PC-9 (cell line): ENCODE measurements around the gene SPATS2L. TPM values are rescaled to one million over a fixed set of nuclear protein-coding genes. Genes with fewer than 3 reads are reported as not detected.

Experiments used
- BruUV-seq: library from RNA; stranded (reverse); fragments of 400-500 nt; replicated peaks from 2 replicates; lab custom pipeline; 2021; lab: Mats Ljungman, UMichigan
- CTCF ChIA-PET: fragments of 300-600 bp; sonication (Branson Sonifier 250); formaldehyde crosslinking; loops from one replicate; lab custom pipeline; 2022; ENCODE audit warnings: antibody characterized with exemption; lab: Charles Lee
- POLR2A ChIA-PET: fragments of 300-600 bp; sonication (Branson Sonifier 250); formaldehyde crosslinking; loops from one replicate; lab custom pipeline; 2022; ENCODE audit warnings: antibody characterized with exemption; ENCODE audit not compliant: unreplicated experiment; lab: Charles Lee
- DNase-seq, 2 experiments: peaks; one replicate each; pipeline versions ENCODE4 v3.0.0 to v3.0.0-alpha.2; 2015 to 2022; ENCODE audit warnings: mixed read lengths in 1 of 2
- H2AFZ ChIP-seq: fragments of 200-600 bp; sonication (generic); 2 replicates; pipeline ENCODE4 v1.8.1; 2017; ENCODE audit warnings: antibody characterized with exemption
- H3F3A ChIP-seq: fragments of 200-600 bp; sonication (generic); 2 replicates; pipeline ENCODE4 v1.8.1; 2017; ENCODE audit warnings: antibody characterized with exemption, mild to moderate bottlenecking, low read depth; ENCODE audit not compliant: insufficient read depth
- H3K27ac ChIP-seq: fragments of 200-600 bp; sonication (generic); 2 replicates; pipeline ENCODE4 v1.6.1; 2016; ENCODE audit warnings: mixed run types
- H3K27me3 ChIP-seq: fragments of 200-600 bp; sonication (generic); 2 replicates; pipeline ENCODE4 v1.6.1; 2016; ENCODE audit warnings: low read depth, mixed run types; ENCODE audit not compliant: insufficient read depth
- H3K36me3 ChIP-seq: fragments of 200-600 bp; sonication (generic); 2 replicates; pipeline ENCODE4 v1.6.1; 2016; ENCODE audit warnings: low read depth, mixed run types
- H3K4me1 ChIP-seq: fragments of 200-600 bp; sonication (generic); replicated peaks from 2 replicates; pipeline ENCODE4 v1.6.1; 2016; ENCODE audit warnings: mixed run types; ENCODE audit not compliant: insufficient read depth
- H3K4me2 ChIP-seq: fragments of 200-600 bp; sonication (generic); 2 replicates; pipeline ENCODE4 v1.6.1; 2017; ENCODE audit warnings: mixed run types
- H3K4me3 ChIP-seq: fragments of 200-600 bp; sonication (generic); 2 replicates; pipeline ENCODE4 v1.6.1; 2016; ENCODE audit warnings: mixed run types
- H3K79me2 ChIP-seq: fragments of 200-600 bp; sonication (generic); 2 replicates; pipeline ENCODE4 v1.6.1; 2017; ENCODE audit warnings: low read depth, mixed run types
- H3K9me2 ChIP-seq: fragments of 200-600 bp; sonication (generic); 2 replicates; pipeline ENCODE4 v1.8.1; 2017; ENCODE audit warnings: mild to moderate bottlenecking; ENCODE audit not compliant: insufficient read depth
- H3K9me3 ChIP-seq: fragments of 200-600 bp; sonication (generic); 2 replicates; pipeline ENCODE4 v1.8.1; 2016; ENCODE audit warnings: low read depth; ENCODE audit not compliant: insufficient read depth
- H4K20me1 ChIP-seq: fragments of 200-600 bp; sonication (generic); 2 replicates; pipeline ENCODE4 v1.8.1; 2017; ENCODE audit not compliant: insufficient read depth
- EZH2 ChIP-seq: fragments of 200-600 bp; sonication (generic); IDR thresholded peaks from 2 replicates; pipeline ENCODE4 v1.8.0; 2017; ENCODE audit warnings: antibody characterized with exemption, low read depth
- intact Hi-C: fragments of 100-400 bp; cut with micrococcal nuclease; formaldehyde crosslinking; loops from one replicate; pipeline ENCODE4 v1.10.0; 2022; ENCODE audit not compliant: unreplicated experiment
- total RNA-seq: library from RNA; stranded (reverse); gene quantifications from 2 replicates; pipeline ENCODE4 v1.2.3, GENCODE V29; 2021
- TF ChIP-seq, protein P1 (sequence below): fragments of 200-600 bp; sonication (generic); conservative IDR thresholded peaks from 2 replicates; pipeline ENCODE4 v1.6.1; 2017; ENCODE audit warnings: mixed run types, antibody characterized with exemption, mild to moderate bottlenecking, moderate library complexity

SPATS2L gene
- total RNA-seq, 1 experiment from 2014 or later = 199 TPM

DNA sequence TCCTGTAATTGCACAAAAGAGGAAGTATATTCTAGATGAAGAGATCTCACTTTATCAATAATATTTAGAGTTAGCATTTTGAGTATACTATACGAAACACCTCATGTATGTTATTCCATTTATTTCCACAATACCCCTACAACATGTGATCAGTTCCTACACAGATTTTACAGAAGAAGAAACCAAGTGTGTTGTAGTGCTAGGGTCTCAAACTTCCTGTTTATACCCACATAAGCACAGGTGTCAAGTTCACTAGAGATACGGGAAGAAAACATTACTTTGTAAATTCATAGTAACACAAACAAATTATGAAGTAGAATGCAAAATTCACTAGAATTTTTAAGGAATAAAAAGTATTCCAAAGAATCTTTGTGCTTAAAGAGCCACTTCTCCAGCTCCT is 157.0 kb downstream of the SPATS2L start:
- no peak overlapping the region for H3K4me3 ChIP-seq
- no peaks in the 10 kb centered on the region for H3F3A ChIP-seq
- no peaks in the 10 kb centered on the region for H4K20me1 ChIP-seq
- H3K27me3 ChIP-seq = no peaks in the 10 kb centered on the region
- TF ChIP-seq, protein P1, sequence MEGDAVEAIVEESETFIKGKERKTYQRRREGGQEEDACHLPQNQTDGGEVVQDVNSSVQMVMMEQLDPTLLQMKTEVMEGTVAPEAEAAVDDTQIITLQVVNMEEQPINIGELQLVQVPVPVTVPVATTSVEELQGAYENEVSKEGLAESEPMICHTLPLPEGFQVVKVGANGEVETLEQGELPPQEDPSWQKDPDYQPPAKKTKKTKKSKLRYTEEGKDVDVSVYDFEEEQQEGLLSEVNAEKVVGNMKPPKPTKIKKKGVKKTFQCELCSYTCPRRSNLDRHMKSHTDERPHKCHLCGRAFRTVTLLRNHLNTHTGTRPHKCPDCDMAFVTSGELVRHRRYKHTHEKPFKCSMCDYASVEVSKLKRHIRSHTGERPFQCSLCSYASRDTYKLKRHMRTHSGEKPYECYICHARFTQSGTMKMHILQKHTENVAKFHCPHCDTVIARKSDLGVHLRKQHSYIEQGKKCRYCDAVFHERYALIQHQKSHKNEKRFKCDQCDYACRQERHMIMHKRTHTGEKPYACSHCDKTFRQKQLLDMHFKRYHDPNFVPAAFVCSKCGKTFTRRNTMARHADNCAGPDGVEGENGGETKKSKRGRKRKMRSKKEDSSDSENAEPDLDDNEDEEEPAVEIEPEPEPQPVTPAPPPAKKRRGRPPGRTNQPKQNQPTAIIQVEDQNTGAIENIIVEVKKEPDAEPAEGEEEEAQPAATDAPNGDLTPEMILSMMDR = no peak
- TF ChIP-seq EZH2 = no peak
- H2AFZ ChIP-seq = no peak overlapping the region
- intact Hi-C loops = no loop called here
- no TSS peak for BruUV-seq
- H3K9me2 ChIP-seq = no peaks in the 10 kb centered on the region
- no peaks in the 10 kb centered on the region for H3K79me2 ChIP-seq
- H3K27ac ChIP-seq = no peak overlapping the region
- ChIA-PET POLR2A (no interaction called here), CTCF (no interaction called here)
- H3K4me1 ChIP-seq = no peaks in the 10 kb centered on the region
- H3K9me3 ChIP-seq = no peaks in the 10 kb centered on the region
- H3K4me2 ChIP-seq = no peak overlapping the region
- peaks cover 19% of the 10 kb centered on the region for H3K36me3 ChIP-seq
- no peak for DNase-seq

DNA sequence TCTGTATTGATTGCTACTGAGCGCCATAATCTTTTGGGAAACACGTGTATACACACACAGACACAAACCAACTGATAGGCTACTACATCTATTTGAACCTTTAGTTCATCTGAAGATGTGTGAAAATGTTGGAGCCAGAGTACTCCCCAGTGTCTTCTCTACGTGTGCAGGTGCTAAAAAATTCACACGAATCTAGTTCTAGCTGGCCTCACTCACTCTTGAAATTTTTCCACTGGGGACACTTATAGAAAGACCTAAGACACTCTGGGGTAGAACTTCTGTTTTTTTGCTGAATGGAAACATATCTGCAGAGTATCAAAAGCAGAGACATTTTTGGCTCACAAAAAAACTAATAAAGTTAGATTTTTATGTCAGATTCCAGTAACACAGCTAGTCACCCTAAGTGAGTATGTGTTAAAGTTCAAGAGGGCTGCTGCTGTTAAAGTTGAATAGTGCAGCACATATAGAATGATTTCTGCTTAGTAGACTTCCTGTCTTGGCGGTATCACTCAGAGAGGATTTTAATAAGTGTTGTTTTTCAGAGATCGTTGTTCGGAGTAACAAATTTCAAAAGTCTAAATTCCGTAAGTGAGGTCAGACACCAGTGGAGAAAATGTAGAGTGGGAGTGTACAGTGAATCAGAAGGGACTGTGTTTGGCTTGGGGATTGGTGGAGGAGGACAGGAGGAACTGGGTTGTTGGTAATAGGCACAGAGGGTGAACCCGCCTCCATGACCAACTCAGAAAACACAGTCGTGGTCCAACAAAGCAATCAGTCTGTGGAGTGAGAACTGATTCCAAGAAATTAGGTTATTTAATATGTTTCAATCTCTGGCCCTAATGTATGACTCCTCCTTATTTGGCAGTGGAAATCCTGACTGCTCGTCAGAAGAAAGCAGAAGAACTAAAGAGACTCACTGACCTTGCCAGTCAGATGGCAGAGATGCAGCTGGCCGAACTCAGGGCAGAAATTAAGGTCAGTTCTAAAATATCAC is 160.2 kb downstream of the SPATS2L start:
- ChIA-PET POLR2A (no interaction called here), CTCF (no interaction called here)
- no TSS peak for BruUV-seq
- Histone ChIP-seq H4K20me1 (no peaks in the 10 kb centered on the region), H2AFZ (no peak overlapping the region), H3F3A (no peaks in the 10 kb centered on the region), H3K27ac (no peak overlapping the region), H3K79me2 (no peaks in the 10 kb centered on the region), H3K4me1 (no peaks in the 10 kb centered on the region), H3K4me2 (no peak overlapping the region), H3K9me3 (no peaks in the 10 kb centered on the region), H3K4me3 (no peak overlapping the region), H3K36me3 (peaks cover 23% of the 10 kb centered on the region), H3K27me3 (no peaks in the 10 kb centered on the region), H3K9me2 (no peaks in the 10 kb centered on the region)
- TF ChIP-seq, protein P1 = no peak
- no peak for TF ChIP-seq EZH2
- intact Hi-C loops = no loop called here
- no peak for DNase-seq

DNA sequence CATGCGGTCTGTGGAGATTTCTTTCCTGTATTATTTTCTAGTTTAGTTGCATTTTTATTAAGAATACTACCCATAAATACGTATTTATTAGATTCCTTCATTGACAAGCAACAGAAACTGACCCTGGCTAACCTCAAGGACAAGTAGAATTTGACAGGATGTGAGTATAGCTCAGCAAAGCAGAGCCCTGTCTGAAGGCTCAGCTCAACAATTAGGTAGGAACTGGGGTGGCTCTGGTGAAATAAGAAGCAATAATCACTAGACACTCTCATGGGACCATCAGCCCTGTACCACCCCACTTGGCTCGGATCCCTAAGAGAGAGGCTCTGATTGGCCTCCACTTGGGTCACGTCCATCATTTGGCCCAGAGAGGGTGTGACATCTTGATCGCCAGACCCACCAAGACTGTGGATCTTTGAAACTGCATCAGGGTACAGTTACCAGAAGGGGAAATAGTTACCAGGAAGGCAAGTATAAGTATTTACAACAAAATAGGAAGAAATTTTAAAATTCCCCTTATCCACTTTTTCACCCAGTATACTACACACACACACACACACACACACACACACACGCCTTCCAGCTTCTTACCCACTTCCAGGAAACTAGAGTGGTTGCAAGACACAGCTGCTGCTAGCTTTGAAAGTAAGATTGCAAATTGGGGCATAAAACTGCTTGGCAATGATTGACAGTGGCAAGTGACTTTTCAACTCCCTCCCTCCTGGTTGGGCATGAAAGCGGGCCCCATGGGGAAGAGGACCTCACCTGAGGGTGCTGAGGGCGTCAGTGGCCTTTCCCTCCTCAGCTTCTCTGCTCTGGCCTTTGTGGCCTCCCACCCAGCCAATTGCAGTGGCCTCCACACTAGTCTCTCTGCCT is 161.6 kb downstream of the SPATS2L start:
- no TSS peak for BruUV-seq

More for the DNA sequence above, 161.6 kb downstream of the SPATS2L start:
- H3K36me3 ChIP-seq = peaks cover 17% of the 10 kb centered on the region
- H3F3A ChIP-seq = no peaks in the 10 kb centered on the region
- no peak overlapping the region for H3K4me3 ChIP-seq
- no peak for DNase-seq
- H3K4me1 ChIP-seq = no peaks in the 10 kb centered on the region
- H3K9me3 ChIP-seq = no peaks in the 10 kb centered on the region
- no peaks in the 10 kb centered on the region for H4K20me1 ChIP-seq
- TF ChIP-seq, protein P1 = no peak
- TF ChIP-seq EZH2 = no peak
- ChIA-PET POLR2A (no interaction called here), CTCF (no interaction called here)
- H3K9me2 ChIP-seq = no peaks in the 10 kb centered on the region
- no peak overlapping the region for H2AFZ ChIP-seq
- no peaks in the 10 kb centered on the region for H3K79me2 ChIP-seq
- no peak overlapping the region for H3K27ac ChIP-seq
- H3K4me2 ChIP-seq = no peak overlapping the region
- no peaks in the 10 kb centered on the region for H3K27me3 ChIP-seq
- intact Hi-C loops = no loop called here
